Lower leg skin (tissue), 4 donors: Measurements from ENCODE around the gene NAPSA. TPM values are rescaled to one million over a fixed set of nuclear protein-coding genes. Genes with fewer than 3 reads are reported as not detected.

Experiments used
- DNase-seq, 2 donors: peaks; one replicate each; pipeline ENCODE4 v3.0.0-alpha.2; 2019; ENCODE audit warnings: low spot score in 2 of 2
- H3K4me3 ChIP-seq: fragments of 200-600 bp; sonication (generic); 2 replicates; pipeline ENCODE4 v1.5.1; 2017; ENCODE audit warnings: mild to moderate bottlenecking, low read depth; ENCODE audit not compliant: poor library complexity, severe bottlenecking
- CTCF ChIP-seq, 3 donors: fragments of 450-650 bp; IDR thresholded peaks; one replicate each; pipeline ENCODE4 v1.5.1; 2016; ENCODE audit warnings: antibody characterized with exemption in 3 of 3, mild to moderate bottlenecking in 3 of 3, moderate library complexity in 2 of 3
- POLR2A ChIP-seq, 2 donors: fragments of 450-650 bp; IDR thresholded peaks; one replicate each; pipeline ENCODE4 v1.6.1; 2016 to 2017; ENCODE audit warnings: antibody characterized with exemption in 2 of 2, mild to moderate bottlenecking in 1 of 2, moderate library complexity in 1 of 2
- WGBS, 2 donors: methylation state at CpG; one replicate each; pipeline ENCODE4 v1.1.5; 2018; 5-methylcytosine and 5-hydroxymethylcytosine counted together
- intact Hi-C: fragments of 100-400 bp; cut with DNase I; formaldehyde crosslinking; loops from one replicate; pipeline ENCODE4 v1.15.0; 2023; ENCODE audit warnings: low total_unique reads
- total RNA-seq, 4 donors: library from RNA; depleted of rRNA; stranded (reverse); fragments of >200 nt; gene quantifications; one replicate each; pipeline ENCODE4 v1.1.0, GENCODE V29; 2016

Gene NAPSA
- total RNA-seq, 4 donors from 2014 or later: 0.51 to 5.9 (median 2.6) TPM

- TF ChIP-seq POLR2A (IDR thresholded peaks at IDR 0.05): no peak
- no peak for TF ChIP-seq CTCF (IDR thresholded peaks at IDR 0.05)
- WGBS, 2 donors: 93 to 98% methylated on average over 9 to 10 of the region's 17 CpGs
- intact Hi-C loops: no loop called here
- DNase-seq: no peak
- no peak overlapping the region for H3K4me3 ChIP-seq
These were observed 43.9 kb upstream of the NAPSA start for GRCh38 chr19:50409347-50409746.

- DNase-seq: no peak
- no peak overlapping the region for H3K4me3 ChIP-seq
- TF ChIP-seq CTCF (IDR thresholded peaks at IDR 0.05) (no peak), POLR2A (IDR thresholded peaks at IDR 0.05) (no peak)
- 92 to 95% methylated on average over 19 of the region's 19 CpGs for WGBS, 2 donors
- intact Hi-C loops: no loop called here
These were observed 41.4 kb upstream of the NAPSA start for GRCh38 chr19:50406829-50407228.

- TF ChIP-seq CTCF (IDR thresholded peaks at IDR 0.05) (no peak), POLR2A (IDR thresholded peaks at IDR 0.05) (no peak)
- intact Hi-C loops: no loop called here
- H3K4me3 ChIP-seq: no peak overlapping the region
- no peak for DNase-seq
- 92 to 93% methylated on average over 21 to 22 of the region's 22 CpGs for WGBS, 2 donors
These were observed 40.8 kb upstream of the NAPSA start for GRCh38 chr19:50406156-50406820.

GRCh38 chr19:50402544-50403301 lies 37.3 kb upstream of the NAPSA start:
- TF ChIP-seq CTCF (IDR thresholded peaks at IDR 0.05) (no peak), POLR2A (IDR thresholded peaks at IDR 0.05) (no peak)
- WGBS, 2 donors: 96 to 99% methylated on average over 32 to 39 of the region's 41 CpGs
- intact Hi-C loops: no loop called here
- H3K4me3 ChIP-seq: no peak overlapping the region
- DNase-seq: no peak

GRCh38 chr19:50401605-50402450 lies 36.4 kb upstream of the NAPSA start:
- 93 to 94% methylated on average over 30 to 46 of the region's 48 CpGs for WGBS, 2 donors
- intact Hi-C loops: no loop called here
- DNase-seq: no peak
- H3K4me3 ChIP-seq: no peak overlapping the region
- no peak for TF ChIP-seq POLR2A (IDR thresholded peaks at IDR 0.05)
- no peak for TF ChIP-seq CTCF (IDR thresholded peaks at IDR 0.05)
